Esophagus muscularis mucosa (tissue), 3 donors: ENCODE measurements around the gene S100A4.

ENCODE experiments used
- POLR2A ChIP-seq: fragments of 450-650 bp; IDR thresholded peaks from one replicate; pipeline ENCODE4 v1.6.1; 2017; ENCODE audit warnings: antibody characterized with exemption, moderate library complexity, mild to moderate bottlenecking, low read depth
- TF ChIP-seq, protein P1 (sequence below), 3 experiments: fragments of 200-600 bp in 2 of 3; fragments of 450-650 bp in 1 of 3; sonication (generic) in 2 of 3; IDR thresholded peaks; one replicate each; pipeline ENCODE4 v1.5.1; 2017 to 2019; ENCODE audit warnings: antibody characterized with exemption in 3 of 3, mild to moderate bottlenecking in 2 of 3, moderate library complexity in 1 of 3

- TF ChIP-seq, protein P1, sequence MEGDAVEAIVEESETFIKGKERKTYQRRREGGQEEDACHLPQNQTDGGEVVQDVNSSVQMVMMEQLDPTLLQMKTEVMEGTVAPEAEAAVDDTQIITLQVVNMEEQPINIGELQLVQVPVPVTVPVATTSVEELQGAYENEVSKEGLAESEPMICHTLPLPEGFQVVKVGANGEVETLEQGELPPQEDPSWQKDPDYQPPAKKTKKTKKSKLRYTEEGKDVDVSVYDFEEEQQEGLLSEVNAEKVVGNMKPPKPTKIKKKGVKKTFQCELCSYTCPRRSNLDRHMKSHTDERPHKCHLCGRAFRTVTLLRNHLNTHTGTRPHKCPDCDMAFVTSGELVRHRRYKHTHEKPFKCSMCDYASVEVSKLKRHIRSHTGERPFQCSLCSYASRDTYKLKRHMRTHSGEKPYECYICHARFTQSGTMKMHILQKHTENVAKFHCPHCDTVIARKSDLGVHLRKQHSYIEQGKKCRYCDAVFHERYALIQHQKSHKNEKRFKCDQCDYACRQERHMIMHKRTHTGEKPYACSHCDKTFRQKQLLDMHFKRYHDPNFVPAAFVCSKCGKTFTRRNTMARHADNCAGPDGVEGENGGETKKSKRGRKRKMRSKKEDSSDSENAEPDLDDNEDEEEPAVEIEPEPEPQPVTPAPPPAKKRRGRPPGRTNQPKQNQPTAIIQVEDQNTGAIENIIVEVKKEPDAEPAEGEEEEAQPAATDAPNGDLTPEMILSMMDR (IDR thresholded peaks at IDR 0.05) = no peak
- TF ChIP-seq POLR2A = no peak
Measured at GRCh38 chr1:153573351-153573750, 27.7 kb upstream of the S100A4 start.
